Measurements from ENCODE around the gene IPO13. TPM values are rescaled to one million over a fixed set of nuclear protein-coding genes. Genes with fewer than 3 reads are reported as not detected.

The IPO13 gene
- total RNA-seq, 1 donor from 2014 or later, result 14.8 TPM

DNA sequence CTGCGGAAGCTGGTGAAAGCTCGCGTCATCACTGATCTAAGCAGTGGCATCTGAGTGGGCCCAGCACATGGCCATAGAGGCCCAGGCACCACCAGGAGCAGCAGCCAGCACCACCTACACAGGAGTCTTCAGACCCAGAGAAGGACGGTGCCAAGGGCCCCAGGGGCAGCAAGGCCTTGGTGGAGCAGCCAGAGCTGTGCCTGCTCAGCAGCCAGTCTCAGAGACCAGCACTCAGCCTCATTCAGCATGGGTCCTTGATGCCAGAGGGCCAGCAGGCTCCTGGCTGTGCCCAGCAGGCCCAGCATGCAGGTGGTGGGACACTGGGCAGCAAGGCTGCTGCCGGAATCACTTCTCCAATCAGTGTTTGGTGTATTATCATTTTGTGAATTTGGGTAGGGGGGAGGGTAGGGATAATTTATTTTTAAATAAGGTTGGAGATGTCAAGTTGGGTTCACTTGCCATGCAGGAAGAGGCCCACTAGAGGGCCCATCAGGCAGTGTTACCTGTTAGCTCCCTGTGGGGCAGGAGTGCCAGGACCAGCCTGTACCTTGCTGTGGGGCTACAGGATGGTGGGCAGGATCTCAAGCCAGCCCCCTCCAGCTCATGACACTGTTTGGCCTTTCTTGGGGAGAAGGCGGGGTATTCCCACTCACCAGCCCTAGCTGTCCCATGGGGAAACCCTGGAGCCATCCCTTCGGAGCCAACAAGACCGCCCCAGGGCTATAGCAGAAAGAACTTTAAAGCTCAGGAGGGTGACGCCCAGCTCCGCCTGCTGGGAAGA is 16.4 kb upstream of the IPO13 start:
- peak; percentile 33 for DNase-seq

- DNase-seq, result no peak
These were observed 15.8 kb upstream of the IPO13 start for GRCh38 chr1:43930949-43931275.

- DNase-seq, result no peak
These were observed 14.8 kb upstream of the IPO13 start for GRCh38 chr1:43931711-43932660.

- no peak for DNase-seq
These were observed 13.9 kb upstream of the IPO13 start for GRCh38 chr1:43932786-43933385.

- peak; percentile 16 for DNase-seq
These were observed 13.2 kb upstream of the IPO13 start, which contains the start of gene ARTN for GRCh38 chr1:43933386-43934100. TSS of gene ARTN (plus strand) at chr1:43933801. CDS start at chr1:43935657, 1,856 bp downstream.

GRCh38 chr1:43934101-43934985 is 12.4 kb upstream of the IPO13 start:
- peak; percentile 71 for DNase-seq

DNA sequence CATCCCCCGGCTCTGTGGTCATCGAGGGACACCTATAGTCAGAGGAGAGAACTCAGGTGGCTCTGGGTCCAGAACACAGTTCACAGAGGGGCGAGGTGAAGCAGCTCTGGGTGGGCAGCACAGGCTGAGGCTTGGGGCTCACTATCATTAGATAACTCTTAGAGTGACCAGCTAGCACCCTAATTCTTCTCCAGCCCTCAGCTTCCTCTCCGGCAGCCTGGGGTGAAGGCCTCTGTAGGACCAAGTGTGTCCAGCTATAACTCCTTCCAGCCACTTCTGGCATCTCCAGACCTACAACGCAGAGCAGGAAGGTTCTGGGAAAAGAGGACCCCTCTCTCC is 11.8 kb upstream of the IPO13 start:
- DNase-seq, result no peak

- no peak for DNase-seq
These were observed 10.9 kb upstream of the IPO13 start for GRCh38 chr1:43935711-43936427.

- peak; percentile 56 for DNase-seq
These were observed 10.2 kb upstream of the IPO13 start for GRCh38 chr1:43936431-43937151.

- DNase-seq, result no peak
These were observed 9.4 kb upstream of the IPO13 start for GRCh38 chr1:43937179-43937865.

DNA sequence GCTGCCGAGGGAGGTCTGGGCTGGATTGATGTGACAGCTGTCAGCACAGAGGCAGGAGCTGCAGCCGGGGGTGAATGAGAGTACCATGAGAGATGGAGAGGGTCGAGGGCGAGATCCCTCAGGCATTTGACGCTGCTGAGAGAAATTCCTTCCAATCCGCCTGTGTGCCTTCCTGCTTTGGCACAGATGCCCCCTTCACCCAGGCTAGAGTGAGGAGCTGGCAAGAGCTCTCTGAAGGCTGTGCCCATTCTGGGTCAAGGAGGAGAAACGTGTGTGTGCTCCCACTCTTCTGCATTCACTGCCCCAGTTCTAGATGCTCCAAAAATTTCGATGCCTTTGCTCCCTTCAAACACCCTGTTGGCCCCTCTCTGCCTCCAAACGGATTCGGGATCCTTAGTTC is 8.4 kb upstream of the IPO13 start:
- DNase-seq, result no peak

- DNase-seq, result no peak
These were observed 7.7 kb upstream of the IPO13 start for GRCh38 chr1:43938892-43939587.

- no peak for DNase-seq
These were observed 4.3 kb upstream of the IPO13 start for GRCh38 chr1:43942411-43942810.

GRCh38 chr1:43944860-43945259 is 1.9 kb upstream of the IPO13 start:
- DNase-seq, result no peak

- DNase-seq, result no peak
These were observed 995 bp upstream of the IPO13 start for GRCh38 chr1:43945674-43946235.

DNA sequence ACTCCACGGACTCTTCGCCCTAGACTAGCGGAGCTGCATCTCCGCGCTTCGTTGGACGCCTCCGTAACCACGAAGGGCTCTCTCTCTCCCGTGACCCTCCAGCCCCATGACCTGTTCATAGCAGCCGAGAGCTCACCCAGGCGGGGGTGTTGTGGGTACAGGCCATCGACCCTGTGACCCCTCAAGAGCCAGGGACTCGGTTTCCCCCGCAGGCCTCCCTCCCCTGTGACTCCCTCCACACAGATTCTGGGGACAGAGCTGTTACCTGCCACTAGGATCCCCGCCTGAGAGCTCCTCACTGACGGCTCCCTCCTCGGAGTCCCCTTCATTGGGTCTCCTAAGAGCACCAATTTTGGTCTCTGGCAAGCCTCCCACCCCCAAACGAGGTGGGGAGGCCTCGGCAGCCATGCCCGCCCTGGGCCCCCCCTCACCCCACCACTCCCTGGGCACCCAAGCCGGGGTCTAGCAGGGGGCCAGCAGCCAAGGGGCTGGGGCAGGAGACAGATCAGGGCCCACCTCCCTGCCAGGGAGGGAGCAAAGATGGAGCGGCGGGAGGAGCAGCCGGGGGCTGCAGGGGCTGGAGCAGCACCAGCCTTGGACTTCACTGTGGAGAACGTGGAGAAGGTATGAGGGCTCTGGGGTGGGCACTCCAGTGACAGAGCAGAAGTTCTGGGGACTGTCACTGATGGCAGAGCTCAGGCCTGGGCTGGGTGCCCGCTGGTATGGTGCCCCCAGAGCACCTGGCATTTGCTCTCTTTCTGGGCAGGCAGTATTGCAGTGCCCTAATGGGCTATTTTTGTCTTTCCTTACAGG is 517 bp downstream of the IPO13 start:
- DNase-seq, result no peak

DNA sequence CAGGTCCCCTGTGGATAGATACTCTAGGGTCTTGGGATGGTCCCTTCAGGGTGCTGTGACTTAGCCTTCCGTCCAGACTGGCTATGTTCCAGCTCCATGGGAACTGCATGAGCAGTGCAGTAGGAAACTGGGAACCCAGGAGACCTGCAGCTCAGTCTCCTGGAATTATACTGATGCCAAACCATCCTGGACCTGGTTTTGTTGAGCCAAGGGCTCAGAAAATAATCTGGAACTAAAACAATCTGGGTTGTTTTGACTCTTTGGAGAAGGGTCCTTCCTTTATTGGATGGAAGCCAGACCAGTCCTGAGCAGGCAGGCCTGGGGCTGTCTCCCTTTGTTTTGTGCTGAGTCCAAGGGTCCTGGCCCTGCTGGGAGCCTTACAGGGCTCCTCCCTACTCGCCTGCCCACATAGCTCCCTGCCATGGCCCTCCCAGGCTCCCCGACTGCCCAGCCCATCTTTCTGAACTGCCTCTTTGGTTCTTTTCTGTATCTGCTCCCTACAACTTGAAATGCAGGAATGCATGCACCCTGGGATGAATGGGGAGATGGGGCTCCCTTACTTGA is 1.2 kb downstream of the IPO13 start:
- DNase-seq, result peak; percentile 19

Measured in dermis blood vessel endothelial cell (primary cell).